ENCODE results near the gene FOXRED2.

FOXRED2 gene

DNA sequence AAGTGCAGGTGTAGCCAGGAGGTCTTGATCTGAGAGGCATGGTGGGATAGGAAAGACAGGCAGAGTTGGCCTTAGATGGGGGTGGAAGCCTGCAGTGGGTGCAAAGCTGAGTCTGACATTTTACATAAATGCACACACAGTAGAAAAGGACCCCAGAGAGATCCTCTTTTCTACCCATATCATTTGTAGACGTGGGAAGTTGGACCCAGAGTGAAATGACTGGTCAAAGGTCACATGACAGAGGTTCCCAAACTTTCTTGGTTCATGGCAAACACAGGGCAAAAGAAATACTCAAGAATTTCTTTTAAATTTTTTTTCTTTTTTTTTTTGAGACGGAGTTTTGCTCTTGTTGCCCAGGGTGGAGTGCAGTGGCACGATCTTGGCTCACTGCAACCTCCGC is 6.2 kb upstream of the FOXRED2 start:
- DNase-seq = no peak

DNA sequence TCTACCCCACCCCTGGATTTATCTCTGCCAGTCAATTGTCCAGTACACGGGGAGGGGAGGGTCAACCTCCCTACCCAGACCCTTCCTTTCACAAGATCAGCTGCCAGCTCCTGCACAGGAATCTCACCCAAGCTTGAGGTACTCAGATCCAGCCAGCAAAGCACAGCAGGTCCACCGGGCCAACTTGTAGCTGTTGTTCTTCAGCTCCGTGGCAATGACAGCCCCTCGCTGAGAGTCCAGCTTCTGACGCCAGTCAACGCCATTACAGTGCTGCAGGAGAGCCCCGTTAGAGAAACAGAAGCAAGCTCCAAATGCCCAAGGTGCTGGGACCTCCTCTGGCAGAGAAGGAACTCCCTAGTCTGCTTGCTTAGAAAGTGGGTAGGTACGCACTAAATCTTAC is 5.5 kb upstream of the FOXRED2 start:
- DNase-seq = no peak

DNA sequence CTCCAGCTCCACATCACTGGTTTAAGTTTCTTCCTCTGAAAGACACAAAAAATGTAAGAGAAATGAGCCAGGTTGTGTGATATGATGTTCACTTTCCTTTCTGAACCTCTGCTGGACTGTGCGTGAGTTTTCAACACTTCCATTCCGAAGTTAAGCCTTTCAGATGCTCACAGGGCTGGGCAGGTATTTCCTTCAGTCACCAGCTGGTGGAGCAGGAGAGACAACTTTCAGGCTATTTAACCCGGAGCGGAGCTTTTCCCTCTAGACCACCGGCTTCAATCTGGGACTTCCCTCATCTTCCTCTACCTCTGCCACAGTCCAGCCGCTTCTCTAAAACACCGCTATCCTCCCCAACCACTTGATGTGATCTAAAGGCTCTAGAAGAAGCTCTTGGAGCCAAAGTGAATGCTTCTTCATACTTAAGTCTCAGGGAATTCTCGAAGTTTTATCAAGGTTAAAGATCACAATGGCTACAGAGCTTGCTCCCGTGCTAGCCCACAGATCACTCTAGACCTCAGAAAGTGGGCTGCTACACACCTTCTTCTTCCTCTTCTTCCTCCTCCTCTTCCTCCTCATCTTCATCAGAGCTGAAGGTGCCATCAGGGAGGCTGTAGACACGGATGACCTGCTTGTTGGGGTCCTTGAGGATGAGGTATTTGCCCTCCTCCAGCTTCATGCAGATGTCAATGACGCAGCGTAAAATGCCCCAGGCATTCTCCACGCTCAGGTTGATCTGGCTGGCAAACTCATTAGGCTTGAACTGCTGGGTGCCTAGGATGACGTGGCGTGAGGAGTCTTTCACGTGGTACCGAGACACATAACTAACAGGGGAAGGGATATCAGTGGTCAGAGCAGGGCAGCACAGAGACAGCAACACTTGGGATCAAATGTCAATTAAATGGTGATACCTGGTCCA is 4.4 kb upstream of the FOXRED2 start:
- peak; percentile 2 to 10 for DNase-seq

DNA sequence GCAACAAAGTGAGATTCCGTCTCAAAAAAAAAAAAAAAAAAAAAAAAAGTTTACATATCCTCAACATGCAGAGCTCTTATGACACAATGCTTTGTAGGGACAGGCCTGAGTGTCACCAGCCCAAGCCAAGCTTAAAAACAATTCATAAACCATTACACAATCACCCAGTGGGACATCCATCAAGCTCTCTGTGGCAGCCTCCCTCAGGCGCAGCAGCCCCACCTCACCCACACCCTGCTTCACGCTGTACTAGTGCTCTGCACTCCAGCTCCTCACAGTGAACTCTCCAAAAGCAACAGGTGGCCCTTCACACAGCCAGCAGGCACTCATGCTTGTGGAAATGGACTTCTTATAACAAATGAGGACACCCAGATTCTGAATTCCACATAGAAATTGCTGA is 3.5 kb upstream of the FOXRED2 start:
- no peak for DNase-seq

DNA sequence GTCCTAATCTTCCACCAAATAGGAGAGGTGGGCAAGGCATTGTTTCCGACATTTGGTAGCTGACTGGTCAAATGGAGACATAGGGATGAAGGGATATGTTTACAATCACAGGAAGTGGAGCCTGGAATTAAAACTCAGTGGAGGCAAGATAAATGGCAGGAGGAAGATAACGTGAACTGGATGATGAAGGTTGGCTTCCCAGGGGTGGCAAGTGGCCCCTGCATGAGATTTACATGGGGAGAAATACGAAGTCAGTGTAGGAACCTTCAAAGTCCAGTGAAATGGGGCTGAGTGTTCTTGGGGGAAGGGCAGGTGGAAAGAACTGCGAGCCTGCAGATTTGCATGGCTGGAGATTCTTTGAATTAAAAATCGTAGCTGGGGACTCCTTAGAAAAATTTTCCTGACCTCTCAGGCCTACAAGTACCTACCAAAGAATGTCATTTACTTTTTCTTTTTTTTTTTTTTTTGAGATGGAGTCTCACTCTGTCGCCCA is 724 bp upstream of the FOXRED2 start:
- DNase-seq = no peak

DNA sequence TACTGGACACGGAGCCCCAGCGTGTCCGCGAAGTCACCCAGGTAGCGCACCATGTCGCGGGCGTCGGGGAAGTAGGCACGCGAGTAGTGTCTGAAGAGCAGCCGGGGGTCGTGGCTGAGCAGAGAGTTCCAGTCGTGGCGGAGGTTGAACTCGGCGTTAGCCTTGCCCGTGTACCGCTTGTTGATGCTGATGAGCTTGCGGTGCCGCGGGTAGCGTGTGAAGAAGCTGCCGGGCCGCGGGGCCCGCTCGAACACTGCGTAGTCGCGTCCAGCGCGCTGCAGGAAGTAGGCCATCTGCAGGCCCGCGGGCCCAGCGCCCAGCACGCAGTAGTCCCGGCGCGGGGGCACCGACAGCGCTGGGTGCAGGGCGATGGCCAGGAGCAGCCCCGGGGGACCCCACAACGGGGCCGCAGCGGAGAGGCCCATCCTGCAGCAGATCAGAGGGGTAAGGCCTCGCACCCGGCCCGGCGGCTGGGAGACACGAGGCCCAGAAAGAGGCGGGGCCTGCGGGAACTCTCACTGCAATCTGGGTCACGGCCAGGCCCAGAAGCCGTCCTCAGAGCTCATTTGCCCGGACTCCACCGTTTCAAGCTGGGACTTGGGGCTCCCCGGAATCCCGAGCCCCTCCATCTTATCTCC is 723 bp downstream of the FOXRED2 start:
- peak in 1 of 2 experiments; percentile 45 for DNase-seq

DNA sequence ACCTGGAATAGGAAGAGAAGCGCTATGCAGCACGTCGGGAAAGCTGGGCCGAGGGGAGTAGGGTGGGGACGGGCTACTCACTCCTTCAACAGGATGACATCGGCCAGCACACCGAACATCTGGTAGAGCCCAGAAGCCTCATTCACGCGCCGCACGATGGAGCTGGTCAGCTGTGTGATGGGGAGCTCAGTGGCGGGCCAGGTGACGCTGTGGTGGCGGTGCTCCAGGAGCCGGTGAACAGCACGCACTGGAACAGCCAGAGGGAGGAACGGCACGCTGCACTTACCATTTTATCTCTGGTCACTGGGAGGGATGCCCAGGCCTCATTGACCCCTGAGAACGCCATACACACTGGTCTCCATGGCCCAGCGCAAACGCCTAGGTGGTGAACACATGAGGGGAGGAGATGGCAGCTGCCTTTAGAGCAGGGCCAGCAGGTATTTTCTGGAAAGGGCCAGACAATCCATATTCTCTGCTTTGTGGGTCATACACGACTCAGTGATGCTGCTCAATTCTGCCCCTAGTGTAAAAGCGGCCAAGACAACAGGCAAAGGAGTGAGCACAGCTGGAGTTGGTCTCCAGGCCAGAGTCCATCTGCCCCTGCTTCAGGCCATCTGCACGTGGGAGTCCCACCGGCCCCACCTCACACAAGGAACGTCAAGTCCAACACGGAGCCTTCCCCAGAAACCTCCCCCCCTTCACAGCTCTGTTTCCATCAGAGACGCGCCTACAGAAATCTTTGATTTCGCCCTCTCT is 8.8 kb downstream of the FOXRED2 start:
- no peak for DNase-seq

DNA sequence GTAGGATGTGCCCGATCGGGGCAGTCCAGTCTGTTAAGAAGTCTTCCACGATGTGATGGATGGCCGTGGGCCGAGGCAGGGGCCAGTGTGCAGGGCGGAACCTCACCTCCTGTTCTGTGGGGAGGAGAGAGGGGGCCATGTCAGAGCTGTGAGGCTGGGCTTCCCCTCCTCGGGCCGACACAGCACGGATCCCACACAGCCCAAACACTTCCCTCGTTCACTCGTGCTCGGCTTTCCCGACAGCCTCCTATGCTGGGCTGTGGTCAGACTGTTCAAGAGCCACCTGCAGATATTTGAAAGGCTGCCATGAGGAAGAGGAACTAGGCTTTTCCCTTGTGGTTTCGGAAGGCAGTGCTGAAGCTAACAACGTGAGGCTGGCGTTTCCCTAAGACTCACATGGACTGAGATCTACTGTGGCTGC is 13.1 kb downstream of the FOXRED2 start:
- no peak for DNase-seq

DNA sequence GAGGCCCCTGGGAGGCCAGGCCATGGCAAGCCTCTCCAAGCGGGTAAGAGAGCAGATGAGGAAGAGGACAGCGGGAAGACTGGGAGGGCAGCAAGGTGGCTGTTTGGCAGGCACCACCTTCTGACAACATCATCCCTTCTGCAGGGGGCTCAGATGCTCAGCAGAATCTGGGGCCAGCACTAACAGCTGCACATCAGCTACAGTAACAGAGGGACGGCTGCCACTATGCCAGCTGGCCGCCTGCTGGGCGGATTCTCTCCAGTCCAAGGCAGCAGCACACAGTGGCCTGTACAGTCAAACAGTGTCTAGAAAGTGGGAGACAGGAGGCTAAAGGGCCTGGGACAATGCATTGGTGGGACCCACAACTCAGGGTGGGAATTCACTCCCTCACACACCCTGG is 14.7 kb downstream of the FOXRED2 start:
- no peak for DNase-seq

DNA sequence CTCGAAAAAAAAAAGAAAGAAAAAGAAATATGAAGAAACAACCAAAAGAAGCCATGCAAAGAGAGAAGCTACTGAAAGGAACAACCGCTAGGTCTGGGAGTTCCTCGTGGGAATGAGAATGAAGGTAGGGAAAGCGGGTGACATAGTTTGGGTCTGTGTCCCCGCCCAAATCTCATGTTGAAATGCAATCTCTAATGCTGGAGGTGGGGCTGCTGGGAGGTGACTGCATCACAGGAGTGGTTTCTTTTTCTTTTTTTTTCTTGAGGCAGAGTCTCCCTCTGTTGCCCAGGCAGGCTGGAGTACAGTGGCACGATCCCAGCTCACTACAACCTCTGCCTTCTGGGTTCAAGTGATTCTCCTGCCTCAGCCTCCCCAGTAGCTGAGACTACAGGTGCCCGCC is 15.7 kb downstream of the FOXRED2 start:
- no peak for DNase-seq

DNA sequence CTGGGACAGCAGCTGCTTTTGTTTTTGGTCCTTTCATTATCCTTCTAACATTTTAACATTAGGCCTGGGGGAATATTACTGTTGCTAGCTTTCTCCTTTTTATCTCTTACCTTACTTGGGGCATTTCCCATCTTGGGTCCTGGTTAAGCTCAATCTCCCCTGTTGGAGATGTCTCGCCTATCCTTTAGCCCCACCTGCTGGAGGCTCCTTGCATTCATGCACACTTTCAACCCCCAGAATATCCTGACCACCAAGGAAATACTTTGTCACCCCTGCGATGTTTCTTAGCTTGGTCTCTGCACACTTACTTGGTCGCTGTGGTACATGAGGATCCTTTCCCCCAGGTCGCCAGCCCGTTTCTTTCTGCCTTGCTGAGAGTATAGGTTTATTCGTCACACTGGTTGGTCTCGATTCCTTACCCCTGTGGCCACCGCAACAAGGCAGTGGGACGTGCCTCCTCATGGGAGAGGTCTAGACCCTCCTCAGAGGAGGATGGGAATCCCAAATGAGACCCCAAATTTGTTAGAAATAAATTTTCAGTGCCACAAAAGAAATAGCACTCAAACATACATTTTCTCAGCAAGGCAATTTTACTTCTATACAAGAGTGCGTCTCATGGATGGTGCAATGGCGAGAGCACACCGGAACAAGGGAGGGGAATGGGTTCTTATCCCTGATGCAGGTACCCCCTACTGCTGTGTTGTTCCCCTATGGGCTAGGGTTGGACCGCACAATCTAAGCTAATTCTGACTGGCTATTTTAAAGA is 20.0 kb downstream of the FOXRED2 start:
- DNase-seq = peak in 1 of 2 experiments; percentile 18

DNA sequence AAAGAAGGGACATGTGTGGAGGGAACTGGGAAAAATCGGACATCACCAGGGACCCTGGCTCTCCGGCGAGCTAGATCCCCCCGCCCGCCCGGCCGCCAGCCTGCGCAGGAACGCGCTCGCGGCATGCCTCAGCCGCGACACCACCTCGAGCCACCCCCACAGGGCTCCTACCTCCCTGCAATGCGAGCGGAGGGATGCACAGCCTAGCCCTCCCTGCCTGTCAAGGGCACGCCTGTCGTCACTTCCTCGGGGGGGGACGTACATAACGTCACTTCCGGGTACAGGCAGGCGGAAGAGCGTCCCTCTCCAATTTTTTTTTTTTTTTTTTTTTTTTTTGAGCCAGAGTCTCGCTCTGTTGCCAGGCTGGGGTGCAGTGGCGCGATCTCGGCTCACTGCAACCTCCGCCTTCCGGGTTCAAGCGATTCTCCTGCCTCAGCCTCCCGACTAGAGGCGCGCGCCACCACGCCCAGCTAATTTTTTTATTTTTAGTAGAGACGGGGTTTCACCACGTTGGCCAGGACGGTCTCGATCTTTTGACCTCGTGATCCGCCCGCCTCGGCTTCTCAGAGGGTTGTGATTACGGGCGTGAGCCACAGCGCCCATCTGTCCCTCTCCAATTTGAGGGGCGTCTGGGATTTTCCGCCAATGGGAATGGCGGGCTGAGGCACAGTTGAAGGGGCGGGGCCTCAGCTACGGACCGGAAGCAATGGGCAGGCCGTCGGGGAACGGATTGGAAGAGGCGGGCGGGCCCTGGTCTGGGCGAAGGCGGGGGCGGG is 25.3 kb downstream of the FOXRED2 start, which contains the start of gene TXN2:
Gene TXN2, minus strand, starts transcription at position 248 of the 776 bp plus-strand sequence. CDS start 803 bp downstream, outside the sequence.
- DNase-seq = peak; percentile 92 to 96

DNA sequence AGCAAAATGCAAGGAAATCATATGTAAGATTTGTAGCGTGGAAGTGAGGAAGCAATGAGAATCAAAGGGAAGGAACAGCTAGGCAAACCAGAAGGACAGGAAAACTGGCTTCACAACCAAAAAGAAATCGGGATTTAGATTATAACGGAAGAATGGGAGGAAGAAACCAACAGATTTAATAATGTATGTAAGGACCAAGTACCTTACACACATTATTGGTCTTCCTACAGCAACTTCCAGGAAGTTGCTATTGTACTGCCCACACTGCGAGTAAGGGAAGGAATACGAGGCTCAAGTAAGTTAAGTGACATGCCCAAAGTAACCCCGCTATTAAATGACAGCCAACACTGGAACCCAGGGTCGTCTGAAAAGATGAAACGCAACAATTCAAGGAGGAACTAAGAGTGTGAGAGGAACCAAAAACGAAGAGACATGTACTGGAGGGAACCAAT is 25.9 kb downstream of the FOXRED2 start:
- DNase-seq = no peak

DNA sequence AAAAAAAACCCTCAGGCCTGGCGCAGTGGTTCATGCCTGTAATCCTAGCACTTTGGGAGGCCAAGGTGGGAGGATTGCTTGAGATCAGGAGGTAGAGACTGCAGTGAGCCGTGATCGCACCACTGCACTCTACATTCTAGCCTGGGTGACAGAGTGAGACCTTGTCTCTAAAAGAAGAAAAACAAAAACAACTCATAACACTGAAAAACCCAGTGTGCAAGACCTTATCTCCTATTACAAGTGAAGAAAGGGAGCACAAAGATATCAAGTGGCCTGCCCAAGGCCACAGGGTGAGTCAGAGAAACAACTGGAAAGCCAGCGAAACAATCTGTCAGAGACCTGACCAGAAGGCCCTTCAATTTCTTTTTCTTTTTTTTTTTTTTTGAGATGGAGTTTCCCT is 27.9 kb downstream of the FOXRED2 start:
- no peak for DNase-seq

DNA sequence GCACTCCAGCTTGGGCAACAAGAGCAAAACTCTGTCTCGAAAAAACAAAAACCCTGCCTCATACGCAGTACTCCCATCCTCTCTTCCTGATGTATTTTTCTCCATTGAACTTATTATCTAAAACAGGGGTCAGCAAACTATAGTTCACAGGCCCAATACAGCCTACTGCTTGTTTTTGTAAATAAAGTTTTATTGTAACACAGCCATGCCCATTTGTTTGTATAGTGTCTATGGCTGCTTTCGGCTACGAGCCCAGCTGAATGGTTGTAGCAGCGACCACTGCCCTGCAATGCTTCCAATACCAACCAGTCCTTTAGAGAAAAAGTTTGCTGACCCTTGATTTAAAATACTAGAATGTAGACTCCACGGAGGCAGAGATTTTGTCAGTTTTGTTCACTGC is 31.5 kb downstream of the FOXRED2 start:
- DNase-seq = no peak

DNA sequence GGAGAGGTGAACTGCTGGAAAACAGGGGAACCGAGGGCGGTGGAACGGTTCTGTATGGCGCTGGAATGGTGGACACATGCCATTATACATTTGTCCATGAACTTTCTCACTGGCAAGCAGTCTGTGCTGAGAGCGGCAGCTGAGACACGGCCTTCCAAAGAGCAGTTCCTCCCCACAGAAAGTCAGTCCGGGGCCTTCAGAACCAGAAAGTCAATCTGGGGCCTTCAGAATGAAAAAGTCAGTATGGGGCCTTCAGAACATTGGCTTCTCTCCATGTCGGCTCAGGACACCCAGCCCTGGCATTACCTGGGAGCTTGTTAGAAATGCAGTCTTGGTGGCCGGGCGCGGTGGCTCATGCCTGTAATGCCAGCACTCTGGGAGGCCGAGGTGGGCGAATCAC is 34.2 kb downstream of the FOXRED2 start:
- DNase-seq = no peak

DNA sequence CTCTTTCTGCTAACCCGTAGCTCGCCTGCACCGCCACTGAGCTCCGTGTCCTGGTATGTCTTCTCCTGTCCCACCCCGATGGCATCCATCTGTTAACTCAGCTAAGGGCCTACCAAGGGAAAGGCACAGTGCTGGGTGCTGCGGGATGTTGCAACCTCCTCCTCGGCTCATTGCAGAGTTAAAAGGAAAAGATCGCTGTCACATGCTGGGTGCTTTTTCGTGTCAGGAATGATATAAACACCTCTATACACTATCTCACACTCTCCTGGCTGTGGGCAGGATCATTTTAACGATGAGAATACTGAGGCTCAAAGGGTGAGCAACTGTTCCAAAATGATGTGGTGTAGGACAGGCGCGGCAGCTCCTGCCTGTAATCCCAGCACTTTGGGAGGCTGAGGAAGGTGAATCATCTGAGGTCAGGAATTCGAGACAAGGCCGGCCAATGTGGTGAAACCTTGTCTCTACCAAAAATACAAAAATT is 35.5 kb downstream of the FOXRED2 start:
- no peak for DNase-seq

DNA sequence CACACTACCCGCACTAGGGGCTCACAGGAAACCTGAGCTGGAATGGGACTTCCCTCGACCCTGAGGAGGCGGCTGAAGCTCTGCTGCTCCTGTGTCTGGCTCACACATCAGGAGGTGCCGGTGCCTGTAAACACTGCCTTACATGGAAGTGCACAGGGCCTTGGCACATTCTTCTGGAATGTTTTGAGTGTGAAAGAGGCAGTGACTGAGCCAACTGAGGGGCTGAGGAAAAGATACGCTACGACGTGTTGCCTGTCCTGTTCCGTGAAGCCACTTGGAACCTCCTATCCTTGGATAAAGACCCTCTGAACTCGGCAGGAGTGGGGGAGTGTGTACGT is 35.9 kb downstream of the FOXRED2 start:
- DNase-seq = no peak

DNA sequence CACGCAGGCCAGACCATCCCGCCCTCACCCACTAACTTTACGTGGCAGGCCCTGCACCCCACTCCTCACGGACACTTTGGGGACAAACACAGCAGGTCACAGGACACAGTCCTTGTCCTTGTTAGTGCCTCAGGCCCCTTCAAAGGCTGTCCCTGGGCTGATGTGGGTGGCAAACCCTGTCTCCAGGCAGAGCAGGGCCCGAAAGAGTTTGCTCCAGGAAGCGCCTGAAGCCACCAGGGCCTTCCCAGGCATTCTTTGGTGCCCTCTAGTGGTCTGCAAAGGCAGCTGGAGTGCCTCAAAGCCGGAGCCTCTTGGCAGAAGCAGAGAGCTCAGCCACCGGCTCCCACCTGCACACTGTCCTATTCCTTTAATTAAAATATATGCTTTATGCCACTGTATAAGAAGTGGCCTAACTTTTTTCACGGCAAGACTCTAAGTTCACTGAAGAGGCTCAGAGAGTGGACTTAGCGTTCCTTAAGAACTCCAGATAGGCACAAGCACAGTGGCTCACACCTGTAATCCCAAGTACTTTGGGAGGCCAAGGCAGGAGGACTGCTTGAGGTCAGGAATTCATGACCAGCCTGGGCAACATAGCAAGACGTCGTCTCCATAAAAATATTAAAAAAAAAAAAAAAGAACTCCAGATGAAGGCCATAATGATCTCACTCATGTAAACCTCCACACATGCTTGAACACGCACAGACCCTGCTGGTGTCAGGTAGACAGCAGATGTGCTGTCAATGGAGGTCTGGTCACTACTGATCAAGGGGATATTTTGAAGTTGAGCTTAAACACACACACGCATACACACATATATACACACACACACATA is 36.5 kb downstream of the FOXRED2 start:
- DNase-seq = peak in 1 of 2 experiments; percentile 85

DNA sequence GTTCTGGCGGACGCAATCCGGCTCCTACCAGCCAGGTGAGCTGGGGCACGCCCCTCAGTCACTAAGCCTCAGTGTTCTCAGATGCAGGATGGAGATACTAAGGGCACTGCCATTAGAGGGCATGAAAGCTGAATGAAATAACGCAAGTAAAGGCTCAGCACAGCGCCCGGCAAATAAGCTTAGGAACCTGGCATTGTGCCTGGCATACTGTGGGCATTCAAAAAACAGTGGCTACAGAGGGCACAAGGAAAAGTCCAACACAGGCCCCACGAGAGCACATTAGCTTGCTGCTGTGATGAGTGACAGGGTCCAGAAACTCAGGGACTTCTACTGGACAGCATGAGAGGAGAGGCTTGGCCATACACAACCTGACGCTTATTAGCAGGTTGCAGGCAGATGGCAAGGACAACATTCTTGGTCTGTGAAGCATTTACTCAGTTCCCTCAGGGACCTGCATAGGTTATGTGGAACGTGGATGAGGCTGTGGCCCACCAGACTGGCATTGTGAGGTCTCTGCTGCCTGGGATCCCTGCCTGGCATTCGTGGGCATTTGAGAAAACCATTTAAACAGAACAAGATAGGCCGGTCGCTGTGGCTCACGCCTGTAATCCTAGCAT is 37.6 kb downstream of the FOXRED2 start:
- DNase-seq = no peak

Data from NCI-H446 (cell line).